Activated CD4-positive, alpha-beta T cell treated with anti-CD3 and anti-CD28 coated beads, Interleukin-2, amount 50 U/mL, for 48 hours (primary cell): ENCODE data around the gene PDXK.
A peak's percentile ranks its signal among the peaks of the same experiment; 100 is the strongest.
"Not testable (repeated sequence)": the region's sequence is repeated elsewhere in the genome, so short reads cannot be mapped to it uniquely, and the experiment has no call there.

Source experiments
- DNase-seq, 2 experiments: peaks; one replicate each; pipeline ENCODE4 v3.0.0-alpha.2; 2020

PDXK gene

DNA sequence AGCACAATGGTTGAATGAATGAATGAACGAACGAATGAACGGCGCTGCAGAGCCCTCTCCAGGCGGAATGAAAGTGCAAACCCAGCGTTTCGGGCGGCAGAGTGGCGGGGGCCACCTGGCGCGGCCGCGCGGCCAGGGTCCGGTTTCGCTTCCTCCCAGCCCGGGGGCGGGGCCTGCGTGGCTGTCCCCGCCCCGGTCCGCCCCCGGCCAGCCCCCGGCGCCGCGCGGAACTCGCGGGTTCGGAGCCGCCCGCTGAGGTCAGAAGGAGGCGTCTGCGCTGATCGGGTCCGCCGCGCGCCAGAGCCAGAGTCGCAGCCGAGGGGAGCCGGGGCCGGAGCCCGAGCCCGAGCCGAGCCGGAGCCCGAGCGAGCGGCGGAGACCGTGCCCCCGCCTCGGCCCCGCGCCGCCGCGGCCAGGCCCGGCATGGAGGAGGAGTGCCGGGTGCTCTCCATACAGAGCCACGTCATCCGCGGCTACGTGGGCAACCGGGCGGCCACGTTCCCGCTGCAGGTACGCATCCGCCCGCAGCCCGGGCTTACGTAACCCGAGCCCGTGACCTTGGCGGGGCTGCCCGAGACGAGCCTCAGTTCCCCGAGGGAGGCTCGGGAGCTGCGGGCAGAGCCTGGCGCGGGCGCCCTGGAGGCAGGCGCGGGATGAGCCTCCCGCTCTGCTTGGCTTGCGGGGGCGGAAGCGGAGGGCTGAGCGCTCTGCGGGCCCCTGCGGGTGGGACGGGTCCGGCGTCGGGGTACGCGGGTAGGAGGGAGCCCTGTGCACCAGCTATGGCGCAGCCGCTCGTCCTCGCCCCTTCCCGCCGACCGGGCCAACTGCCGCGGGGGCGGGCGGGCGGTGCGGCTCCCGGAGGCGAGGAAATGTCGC, at the start of gene PDXK:
Gene PDXK, plus strand, starts transcription at position 258 of the 876 bp plus-strand sequence. Its CDS starts 166 bp downstream, at position 424.
- peak; percentile 74 to 80 for DNase-seq

DNA sequence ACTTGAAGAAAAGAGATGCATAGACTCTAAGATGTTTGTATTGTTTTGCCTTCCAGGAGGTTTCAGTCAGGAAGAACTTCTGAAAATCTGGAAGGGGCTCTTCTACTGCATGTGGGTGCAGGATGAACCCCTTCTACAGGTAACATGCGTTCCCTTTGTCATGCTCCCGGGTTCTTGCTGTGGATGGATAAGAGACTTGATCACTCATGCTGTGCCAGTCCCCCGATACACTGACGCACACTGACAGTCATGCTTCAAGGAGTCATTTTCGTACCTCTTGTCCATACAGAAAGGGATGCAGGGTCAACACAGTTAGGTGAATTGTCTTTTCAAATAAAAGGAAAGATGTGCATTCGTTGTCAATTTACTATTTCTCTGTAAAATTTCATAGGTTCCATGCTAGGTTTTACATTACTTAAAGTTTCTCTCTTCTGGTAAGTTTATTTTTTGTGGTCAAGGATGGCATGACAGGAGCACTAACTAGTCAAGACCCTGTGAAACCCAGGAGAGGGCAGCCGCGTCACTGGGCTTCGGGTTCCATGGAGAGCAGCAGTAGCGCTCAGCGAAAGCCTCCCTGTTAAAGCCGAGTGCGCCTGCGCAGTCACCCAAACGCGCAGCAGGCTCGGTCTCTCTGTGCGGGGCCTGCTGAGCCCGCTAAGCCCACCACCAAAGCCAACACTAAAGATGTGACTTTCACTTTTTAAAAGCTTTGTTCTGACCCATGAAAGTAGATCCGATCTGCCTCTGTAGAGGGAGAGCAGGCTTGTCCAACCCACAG, 48.9 kb upstream of the PDXK start:
- no peak for DNase-seq

DNA sequence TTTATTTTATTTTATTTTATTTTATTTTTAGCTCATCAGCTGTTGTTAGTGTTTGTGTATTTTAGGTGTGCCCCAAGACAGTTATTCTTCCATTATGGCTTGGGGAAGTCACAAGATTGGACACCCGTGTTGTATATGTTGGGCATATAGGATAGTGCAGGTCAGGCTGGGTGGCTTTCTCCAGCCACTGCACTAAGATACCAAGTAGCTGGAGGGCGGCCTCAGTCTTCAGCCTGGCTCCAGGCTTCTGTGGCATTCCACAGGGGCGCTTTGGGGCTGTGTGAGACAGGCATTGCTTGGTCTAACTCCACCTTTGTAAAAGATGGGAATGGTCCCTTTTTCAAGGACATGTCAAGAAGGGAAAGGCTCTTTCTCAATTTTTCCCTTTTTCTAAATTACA, 43.1 kb upstream of the PDXK start:
- DNase-seq, result no peak

DNA sequence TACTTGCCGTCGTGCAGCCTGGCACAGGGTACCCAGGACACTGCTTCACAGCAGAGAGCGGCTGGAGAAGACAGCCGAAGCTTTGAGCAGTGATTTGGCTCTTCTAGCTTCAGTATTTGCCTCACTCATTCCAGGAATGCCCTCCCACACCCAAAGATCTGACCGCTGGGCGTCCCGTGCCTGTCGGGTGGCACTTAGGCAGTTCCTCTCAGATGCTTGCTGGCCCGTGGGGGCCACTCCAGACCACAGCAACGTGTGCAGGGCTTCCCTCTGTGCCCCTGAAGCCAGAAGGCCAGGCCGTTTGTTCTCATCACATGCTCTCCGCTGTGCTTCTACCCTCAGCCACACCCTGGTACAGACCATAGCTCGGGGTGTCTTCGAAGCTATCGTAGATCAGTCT, 42.5 kb upstream of the PDXK start:
- no peak for DNase-seq

- no peak for DNase-seq
Measured at GRCh38 chr21:43679951-43680350, 39.0 kb upstream of the PDXK start.

GRCh38 chr21:43680421-43680820, 38.5 kb upstream of the PDXK start:
- DNase-seq, result not testable (repeated sequence)

GRCh38 chr21:43681650-43682049, 37.3 kb upstream of the PDXK start:
- no peak for DNase-seq

DNA sequence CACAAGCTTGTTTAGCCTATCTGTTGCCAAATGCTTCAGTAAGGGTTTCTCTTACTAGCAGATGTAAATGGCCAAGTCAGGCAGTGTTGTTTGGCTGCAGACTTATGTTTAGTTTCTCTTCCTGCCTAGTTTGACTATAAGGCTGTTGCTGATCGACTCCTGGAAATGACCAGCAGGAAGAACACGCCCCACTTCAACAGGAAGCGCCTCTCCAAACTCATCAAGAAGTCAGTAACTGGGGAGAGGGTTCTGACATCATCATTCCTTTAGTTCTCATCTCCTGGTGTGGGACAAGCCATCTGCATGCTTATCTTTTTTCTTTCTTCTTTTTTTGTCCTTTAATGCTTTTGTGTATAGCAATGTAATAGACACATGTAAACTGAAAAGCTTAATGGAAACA, 34.5 kb upstream of the PDXK start:
- DNase-seq, result no peak

DNA sequence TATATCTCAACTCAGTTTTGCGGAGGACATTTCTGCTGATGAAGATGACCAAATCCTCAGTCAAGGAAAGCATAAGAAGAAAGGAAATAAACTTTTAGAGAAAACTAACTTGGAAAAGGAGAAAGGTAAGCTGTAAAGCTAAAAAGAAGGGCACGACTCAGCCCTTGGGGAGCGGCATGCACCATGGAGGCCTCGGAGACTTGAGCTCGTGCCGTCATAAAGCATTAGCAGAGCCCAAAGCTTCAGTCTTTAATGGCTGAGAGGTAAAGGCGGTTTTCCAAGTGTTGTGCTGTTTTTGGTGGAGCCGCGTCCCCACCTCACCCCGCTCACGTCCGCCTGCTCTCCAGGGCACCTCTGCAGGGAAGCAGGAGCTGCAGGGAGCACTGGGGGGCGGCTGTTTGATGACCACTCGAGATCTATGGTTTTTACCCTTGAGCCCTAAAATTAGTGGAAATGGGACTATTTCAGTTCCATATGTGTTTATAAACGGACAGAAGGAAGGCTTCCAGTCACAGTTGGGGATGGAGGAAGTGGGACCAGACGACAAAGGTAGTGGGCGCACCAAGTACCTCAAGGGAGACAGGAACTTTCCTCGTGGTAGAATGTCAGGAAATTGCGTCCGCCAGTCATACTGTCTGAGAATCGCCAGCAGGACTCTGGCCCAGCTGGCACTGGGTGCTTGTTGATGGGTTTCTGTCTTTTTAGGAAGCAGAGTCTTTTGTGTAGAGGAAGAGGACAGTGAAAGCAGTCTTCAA, 31.9 kb upstream of the PDXK start:
- no peak for DNase-seq

GRCh38 chr21:43687566-43688399, 31.1 kb upstream of the PDXK start:
- DNase-seq, result no peak

DNA sequence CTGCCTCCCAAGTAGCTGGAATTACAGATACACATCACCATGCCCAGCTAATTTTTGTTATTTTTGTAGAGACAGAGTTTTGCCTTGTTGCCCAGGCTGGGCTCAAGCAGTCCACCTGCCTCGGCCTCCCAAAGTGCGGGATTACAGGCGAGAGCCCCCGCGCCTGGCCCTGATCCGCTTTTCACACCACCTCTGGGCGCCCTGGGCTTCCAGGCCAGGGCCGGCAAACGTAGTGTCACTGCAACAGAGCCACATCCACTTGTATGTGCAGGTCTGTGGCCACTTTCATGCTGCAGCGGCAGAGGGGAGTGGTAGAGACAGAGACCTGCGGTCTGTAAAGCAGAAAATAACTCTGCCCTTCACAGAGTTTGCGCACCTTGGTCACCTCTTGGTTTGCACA, 30.0 kb upstream of the PDXK start:
- DNase-seq, result no peak

GRCh38 chr21:43689556-43690337, 29.2 kb upstream of the PDXK start:
- no peak for DNase-seq

GRCh38 chr21:43690346-43690745, 28.6 kb upstream of the PDXK start:
- DNase-seq, result no peak

- DNase-seq, result no peak
Measured at GRCh38 chr21:43691086-43691795, 27.7 kb upstream of the PDXK start.

DNA sequence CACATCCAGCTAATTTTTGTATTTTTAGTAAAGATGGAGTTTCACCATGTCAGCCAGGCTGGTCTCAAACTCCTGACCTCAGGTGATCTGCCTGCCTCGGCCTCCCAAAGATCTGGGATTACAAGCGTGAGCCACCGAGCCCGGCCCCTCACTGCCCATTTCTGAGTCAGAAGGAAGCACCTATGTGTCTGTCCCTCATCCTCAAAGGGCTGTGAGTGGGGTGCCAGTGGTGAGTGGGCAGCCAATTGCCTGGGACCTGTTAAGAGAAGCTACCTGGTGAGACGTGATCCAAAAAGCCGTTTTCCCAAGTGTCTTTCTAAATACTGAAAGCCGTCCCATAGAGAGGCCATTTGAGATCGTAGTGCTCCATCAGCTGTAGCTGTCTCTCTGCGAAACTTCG, 27.1 kb upstream of the PDXK start:
- DNase-seq, result no peak

GRCh38 chr21:43692949-43693348, 26.0 kb upstream of the PDXK start:
- no peak for DNase-seq

DNA sequence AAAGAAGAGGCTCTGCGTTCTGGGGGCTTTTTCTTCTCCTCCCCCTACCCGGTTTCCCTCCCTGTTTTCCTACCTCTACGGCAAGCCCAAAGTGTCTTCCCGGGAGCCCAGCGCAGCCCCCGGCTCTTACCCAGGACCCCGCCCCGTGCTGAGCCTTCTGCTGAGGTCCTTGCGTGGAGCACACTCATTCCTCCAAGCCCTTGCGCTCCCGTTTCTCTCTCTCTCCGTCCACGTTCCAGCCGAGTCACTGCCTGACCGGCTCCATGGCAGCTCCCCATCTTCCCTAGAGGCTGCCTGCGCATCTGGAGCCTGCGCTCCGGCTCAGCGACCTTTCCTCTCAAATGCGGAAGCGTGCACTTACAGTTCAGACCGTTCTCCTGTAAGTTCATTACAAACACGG, 24.9 kb upstream of the PDXK start:
- no peak for DNase-seq

- no peak for DNase-seq
Measured at GRCh38 chr21:43694437-43695079, 24.4 kb upstream of the PDXK start.

- DNase-seq, result no peak
Measured at GRCh38 chr21:43696214-43696613, 22.7 kb upstream of the PDXK start.
